B cell (primary cell): ENCODE data around the gene CYB5RL.

Experiments used
- EZH2 ChIP-seq: IDR thresholded peaks from 2 replicates; pipeline ENCODE4 v1.6.1; 2012; ENCODE audit warnings: borderline replicate concordance, low read depth, mild to moderate bottlenecking, moderate library complexity, low read length; ENCODE audit not compliant: insufficient read depth, poor library complexity, severe bottlenecking
- TF ChIP-seq, protein P1 (sequence below): fragments of 200-600 bp; IDR thresholded peaks from one replicate; pipeline ENCODE4 v1.8.0; 2022; ENCODE audit warnings: antibody characterized with exemption, mild to moderate bottlenecking

GRCh38 chr1:54221867-54222484 lies 22.1 kb upstream of the CYB5RL start:
- TF ChIP-seq, protein P1, sequence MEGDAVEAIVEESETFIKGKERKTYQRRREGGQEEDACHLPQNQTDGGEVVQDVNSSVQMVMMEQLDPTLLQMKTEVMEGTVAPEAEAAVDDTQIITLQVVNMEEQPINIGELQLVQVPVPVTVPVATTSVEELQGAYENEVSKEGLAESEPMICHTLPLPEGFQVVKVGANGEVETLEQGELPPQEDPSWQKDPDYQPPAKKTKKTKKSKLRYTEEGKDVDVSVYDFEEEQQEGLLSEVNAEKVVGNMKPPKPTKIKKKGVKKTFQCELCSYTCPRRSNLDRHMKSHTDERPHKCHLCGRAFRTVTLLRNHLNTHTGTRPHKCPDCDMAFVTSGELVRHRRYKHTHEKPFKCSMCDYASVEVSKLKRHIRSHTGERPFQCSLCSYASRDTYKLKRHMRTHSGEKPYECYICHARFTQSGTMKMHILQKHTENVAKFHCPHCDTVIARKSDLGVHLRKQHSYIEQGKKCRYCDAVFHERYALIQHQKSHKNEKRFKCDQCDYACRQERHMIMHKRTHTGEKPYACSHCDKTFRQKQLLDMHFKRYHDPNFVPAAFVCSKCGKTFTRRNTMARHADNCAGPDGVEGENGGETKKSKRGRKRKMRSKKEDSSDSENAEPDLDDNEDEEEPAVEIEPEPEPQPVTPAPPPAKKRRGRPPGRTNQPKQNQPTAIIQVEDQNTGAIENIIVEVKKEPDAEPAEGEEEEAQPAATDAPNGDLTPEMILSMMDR: no peak
- TF ChIP-seq EZH2: no peak
